Mucosa of descending colon (tissue), 3 donors: ENCODE results near the gene GPS2. TPM values are rescaled to one million over a fixed set of nuclear protein-coding genes. Genes with fewer than 3 reads are reported as not detected.
A peak's percentile ranks its signal among the peaks of the same experiment; 100 is the strongest.

Experiments
- ATAC-seq: fragments of 200-7000 bp; cut with Tn5 transposase; one replicate; pipeline ENCODE4 v1.9.1; 2020; ENCODE audit warnings: mild to moderate bottlenecking, moderate library complexity
- DNase-seq, 3 donors: peaks; one replicate each; pipeline ENCODE4 v3.0.0-alpha.2; 2020
- H3K36me3 ChIP-seq: fragments of 200-600 bp; one replicate; pipeline ENCODE4 v1.8.0; 2021; ENCODE audit warnings: low read depth, mild to moderate bottlenecking
- H3K4me1 ChIP-seq: fragments of 200-600 bp; one replicate; pipeline ENCODE4 v1.8.0; 2021; ENCODE audit warnings: low read depth, mild to moderate bottlenecking
- H3K4me3 ChIP-seq: fragments of 200-600 bp; one replicate; pipeline ENCODE4 v1.8.0; 2021; ENCODE audit warnings: mild to moderate bottlenecking
- H3K9me3 ChIP-seq: fragments of 200-600 bp; one replicate; pipeline ENCODE4 v1.8.0; 2021; ENCODE audit warnings: mild to moderate bottlenecking
- intact Hi-C, 2 donors: fragments of 100-400 bp; cut with DNase I in 1 of 2; cut with micrococcal nuclease in 1 of 2; formaldehyde crosslinking; loops; one replicate each; pipeline versions ENCODE4 v1.11.0 to v1.11.1; 2022; cut with DNase I, micrococcal nuclease
- total RNA-seq, 3 donors: library from RNA; stranded (reverse); fragmentation: NEBNext Ultra II Directional in 2 of 3; extraction: Animal tissue kit (Norgen Biotek cat#: 25700) in 2 of 3; gene quantifications; one replicate each; pipeline versions ENCODE4 v1.2.1 to v1.2.4, GENCODE V29; 2021 to 2023
- TF ChIP-seq, protein P1 (sequence below): fragments of 200-600 bp; IDR thresholded peaks from one replicate; pipeline ENCODE4 v1.8.0; 2022; ENCODE audit warnings: antibody characterized with exemption, mild to moderate bottlenecking
- donor health status: DM: no; HTN: no; CAD: no; lungs with moderate emphysema.
- donor health status: DM: no; HTN: no; CAD: no.
- donor health status: DM: no; HTN: yes; CAD: no.

GPS2 gene
- total RNA-seq, 3 donors from 2014 or later, result 68.1 to 89.8 (median 83.2) TPM

DNA sequence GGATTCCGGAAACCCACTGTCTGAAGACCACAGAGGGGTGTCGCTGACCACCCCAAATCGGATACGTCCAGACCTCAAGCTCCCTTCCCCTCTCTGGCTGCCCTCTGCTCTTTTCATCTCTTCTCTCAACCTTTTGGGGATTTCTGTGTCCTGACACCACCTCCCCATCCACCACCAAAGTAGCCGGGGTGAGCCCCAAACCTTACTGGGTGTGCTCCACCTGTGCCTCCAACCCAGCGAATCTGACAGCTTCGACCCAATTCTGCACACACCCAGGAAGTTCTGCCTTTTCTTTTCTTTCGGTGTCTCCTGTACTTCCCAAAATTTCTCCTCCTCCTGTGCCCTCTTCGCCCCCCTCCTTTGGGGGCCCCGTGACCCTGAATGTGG is 37.3 kb upstream of the GPS2 start:
- DNase-seq (no peak), ATAC-seq (no peak)
- intact Hi-C loops, result no loop called here
- TF ChIP-seq, protein P1, sequence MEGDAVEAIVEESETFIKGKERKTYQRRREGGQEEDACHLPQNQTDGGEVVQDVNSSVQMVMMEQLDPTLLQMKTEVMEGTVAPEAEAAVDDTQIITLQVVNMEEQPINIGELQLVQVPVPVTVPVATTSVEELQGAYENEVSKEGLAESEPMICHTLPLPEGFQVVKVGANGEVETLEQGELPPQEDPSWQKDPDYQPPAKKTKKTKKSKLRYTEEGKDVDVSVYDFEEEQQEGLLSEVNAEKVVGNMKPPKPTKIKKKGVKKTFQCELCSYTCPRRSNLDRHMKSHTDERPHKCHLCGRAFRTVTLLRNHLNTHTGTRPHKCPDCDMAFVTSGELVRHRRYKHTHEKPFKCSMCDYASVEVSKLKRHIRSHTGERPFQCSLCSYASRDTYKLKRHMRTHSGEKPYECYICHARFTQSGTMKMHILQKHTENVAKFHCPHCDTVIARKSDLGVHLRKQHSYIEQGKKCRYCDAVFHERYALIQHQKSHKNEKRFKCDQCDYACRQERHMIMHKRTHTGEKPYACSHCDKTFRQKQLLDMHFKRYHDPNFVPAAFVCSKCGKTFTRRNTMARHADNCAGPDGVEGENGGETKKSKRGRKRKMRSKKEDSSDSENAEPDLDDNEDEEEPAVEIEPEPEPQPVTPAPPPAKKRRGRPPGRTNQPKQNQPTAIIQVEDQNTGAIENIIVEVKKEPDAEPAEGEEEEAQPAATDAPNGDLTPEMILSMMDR, result no peak
- Histone ChIP-seq H3K4me1 (peaks cover 28% of the 10 kb centered on the region), H3K4me3 (peak overlapping the region; percentile 56), H3K9me3 (no peaks in the 10 kb centered on the region), H3K36me3 (peaks cover 2% of the 10 kb centered on the region)

DNA sequence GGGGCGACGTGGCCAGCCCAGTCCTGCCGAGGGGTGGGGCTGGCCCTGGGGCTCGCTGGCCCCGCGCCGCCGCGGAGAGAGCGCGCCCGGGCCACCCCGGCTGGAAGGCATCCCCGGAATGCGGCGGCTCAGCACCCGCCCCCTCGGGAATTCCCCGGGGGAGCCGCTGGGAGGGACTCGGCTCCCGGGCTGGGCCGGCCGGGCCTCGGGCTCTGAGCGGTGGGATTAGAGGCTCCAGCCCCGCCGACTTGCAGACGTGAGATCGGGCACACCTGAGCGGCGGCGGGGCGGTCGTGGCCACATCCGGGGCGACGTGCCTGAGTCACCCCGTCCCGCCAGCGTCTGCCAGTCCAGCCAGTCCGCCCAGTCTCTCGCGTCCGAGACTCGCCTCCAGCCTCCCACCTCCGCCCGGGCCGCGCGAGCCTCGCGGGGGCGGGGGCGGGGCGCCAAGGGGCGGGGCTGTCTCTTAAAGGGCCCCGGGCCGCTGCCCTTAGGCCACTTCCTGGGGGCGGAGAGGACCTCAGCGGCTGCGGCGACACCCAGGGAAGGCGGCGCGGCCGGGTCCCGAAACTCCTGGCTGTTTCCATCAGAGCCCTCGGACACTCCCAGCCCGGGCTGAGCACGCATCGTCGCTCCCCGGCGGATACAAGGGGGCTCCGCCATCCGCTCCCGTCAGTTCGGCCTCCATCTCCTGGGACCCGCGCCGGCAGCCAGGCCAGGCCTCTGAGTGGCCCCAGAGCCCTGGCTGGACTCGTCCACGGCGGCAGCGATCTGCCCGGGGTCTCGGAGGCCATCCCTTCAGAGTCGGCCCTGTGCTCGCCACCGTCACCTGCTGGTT is 36.7 kb upstream of the GPS2 start, which contains the start of gene KCTD11:
KCTD11 (plus strand) TSS at position 498 of the 838 bp plus-strand sequence.
- peak; percentile 95 to 96 (median 96) for DNase-seq
- no peaks in the 10 kb centered on the region for H3K9me3 ChIP-seq
- TF ChIP-seq, protein P1, result no peak
- H3K4me3 ChIP-seq, result peak within 1 kb of the TSS; percentile 56
- H3K4me1 ChIP-seq, result peaks cover 28% of the 10 kb centered on the region
- intact Hi-C loops, result no loop called here
- peak; percentile 85 for ATAC-seq
- peaks cover 2% of the 10 kb centered on the region for H3K36me3 ChIP-seq

DNA sequence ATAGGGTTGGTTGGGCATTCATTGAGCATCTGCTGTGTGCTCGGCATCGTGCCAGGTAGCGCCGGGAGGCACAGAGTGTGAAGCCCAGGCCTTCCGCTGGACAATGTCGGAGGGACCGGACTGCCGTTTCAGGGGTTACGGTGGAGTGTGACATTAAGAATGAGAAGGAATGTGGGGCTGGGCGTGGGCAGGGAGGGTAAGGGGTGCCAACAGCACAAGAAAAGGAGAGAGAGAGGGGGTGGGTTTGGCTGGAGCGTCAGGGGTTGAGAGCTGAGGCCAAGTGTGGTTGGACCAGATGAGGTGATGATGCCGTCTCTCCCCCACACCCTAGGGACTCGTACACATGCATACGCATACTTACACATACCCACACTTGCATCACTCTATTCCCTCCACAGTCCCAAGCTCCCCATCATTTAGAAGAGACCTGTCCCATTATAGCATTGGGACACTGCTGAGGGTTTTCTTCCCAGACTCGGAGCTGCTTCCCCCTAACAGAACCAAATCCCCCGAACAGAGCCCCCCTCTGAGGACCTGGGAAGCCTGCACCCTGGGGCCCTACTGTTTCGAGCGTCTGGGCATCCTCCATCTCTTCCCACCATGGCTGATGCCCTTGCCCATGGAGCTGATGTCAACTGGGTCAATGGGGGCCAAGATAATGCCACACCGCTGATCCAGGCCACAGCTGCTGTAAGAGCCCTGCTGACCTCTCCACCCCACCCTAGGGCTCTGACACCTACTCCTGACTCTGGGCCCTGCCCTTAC is 33.5 kb upstream of the GPS2 start:
- H3K36me3 ChIP-seq, result peaks cover 2% of the 10 kb centered on the region
- intact Hi-C loops, result loop anchor here in 1 of 2 donors (10.0 kb wide), 1 partner anchor 74 kb away; no protein-coding TSS in a partner anchor
- DNase-seq, result no peak
- H3K4me1 ChIP-seq, result peaks cover 19% of the 10 kb centered on the region
- ATAC-seq, result no peak
- no peaks in the 10 kb centered on the region for H3K9me3 ChIP-seq
- H3K4me3 ChIP-seq, result no peak overlapping the region
- TF ChIP-seq, protein P1, result no peak

GRCh38 chr17:7347630-7348477 is 32.7 kb upstream of the GPS2 start:
- Histone ChIP-seq H3K4me1 (peaks cover 14% of the 10 kb centered on the region), H3K9me3 (no peaks in the 10 kb centered on the region), H3K36me3 (peaks cover 2% of the 10 kb centered on the region), H3K4me3 (no peak overlapping the region)
- TF ChIP-seq, protein P1, result no peak
- intact Hi-C loops, result loop anchor here in 1 of 2 donors (10.0 kb wide), 1 partner anchor 73 kb away; no protein-coding TSS in a partner anchor
- ATAC-seq, result no peak
- DNase-seq, result no peak
